ENCODE measurements around the gene RCBTB2.

RCBTB2 gene

GRCh38 chr13:48562296-48563066, 29.6 kb upstream of the RCBTB2 start:
- DNase-seq = peak; percentile 66 to 72

- no peak for DNase-seq
These were observed 28.8 kb upstream of the RCBTB2 start for GRCh38 chr13:48561466-48562235.

GRCh38 chr13:48560657-48561337, 27.9 kb upstream of the RCBTB2 start:
- DNase-seq = no peak

- DNase-seq = no peak
These were observed 26.9 kb upstream of the RCBTB2 start for GRCh38 chr13:48559638-48560320.

- DNase-seq = no peak
These were observed 23.9 kb upstream of the RCBTB2 start for GRCh38 chr13:48556817-48557216.

- no peak for DNase-seq
These were observed 22.6 kb upstream of the RCBTB2 start for GRCh38 chr13:48555441-48555840.

- DNase-seq = no peak
These were observed 18.4 kb upstream of the RCBTB2 start for GRCh38 chr13:48551329-48551728.

- DNase-seq = no peak
These were observed 16.8 kb upstream of the RCBTB2 start for GRCh38 chr13:48549658-48550057.

GRCh38 chr13:48547663-48548092, 14.8 kb upstream of the RCBTB2 start:
- no peak for DNase-seq

GRCh38 chr13:48545608-48546007, 12.7 kb upstream of the RCBTB2 start:
- DNase-seq = no peak

- DNase-seq = peak; percentile 48 to 53
These were observed 9.9 kb upstream of the RCBTB2 start for GRCh38 chr13:48542581-48543341.

- DNase-seq = no peak
These were observed 9.3 kb upstream of the RCBTB2 start for GRCh38 chr13:48542138-48542537.

GRCh38 chr13:48539550-48539949, 6.7 kb upstream of the RCBTB2 start:
- DNase-seq = no peak

- DNase-seq = no peak
These were observed 3.9 kb upstream of the RCBTB2 start for GRCh38 chr13:48536621-48537250.

GRCh38 chr13:48535766-48536165, 2.9 kb upstream of the RCBTB2 start:
- peak; percentile 41 to 47 for DNase-seq

- DNase-seq = no peak
These were observed 2.1 kb upstream of the RCBTB2 start for GRCh38 chr13:48534911-48535501.

- DNase-seq = peak; percentile 25 to 31
These were observed 1.2 kb upstream of the RCBTB2 start for GRCh38 chr13:48533961-48534600.

GRCh38 chr13:48532256-48532505, 699 bp downstream of the RCBTB2 start:
- DNase-seq = no peak

- DNase-seq = peak; percentile 40 to 56
These were observed 1.2 kb downstream of the RCBTB2 start for GRCh38 chr13:48531416-48532255.

- no peak for DNase-seq
These were observed 2.0 kb downstream of the RCBTB2 start for GRCh38 chr13:48530833-48531232.
